Hepatocyte (in vitro differentiated cells): Measurements from ENCODE around the gene SPNS2. TPM values are rescaled to one million over a fixed set of nuclear protein-coding genes. Genes with fewer than 3 reads are reported as not detected.
A peak's percentile ranks its signal among the peaks of the same experiment; 100 is the strongest.

ENCODE experiments used
- DNase-seq: peaks from one replicate; pipeline ENCODE4 v3.0.0-alpha.2; 2016; ENCODE audit warnings: low spot score
- H2AFZ ChIP-seq: fragments of 200-600 bp; sonication (generic); 2 replicates; pipeline ENCODE4 v1.6.0; 2016; ENCODE audit warnings: antibody characterized with exemption, mild to moderate bottlenecking
- H3K27ac ChIP-seq: fragments of 200-600 bp; sonication (generic); 2 replicates; pipeline ENCODE4 v1.5.1; 2016; ENCODE audit warnings: mild to moderate bottlenecking
- H3K27me3 ChIP-seq: fragments of 200-600 bp; sonication (generic); 2 replicates; pipeline ENCODE4 v1.6.1; 2016
- H3K36me3 ChIP-seq: fragments of 200-600 bp; sonication (generic); replicated peaks from 2 replicates; pipeline ENCODE4 v1.5.1; 2016; ENCODE audit warnings: low read depth; ENCODE audit not compliant: insufficient read depth
- H3K4me1 ChIP-seq: fragments of 200-600 bp; sonication (generic); 2 replicates; pipeline ENCODE4 v1.5.1; 2016; ENCODE audit warnings: mild to moderate bottlenecking, moderate library complexity; ENCODE audit not compliant: insufficient read depth
- H3K4me2 ChIP-seq: fragments of 200-600 bp; sonication (generic); 2 replicates; pipeline ENCODE4 v1.6.0; 2016
- H3K4me3 ChIP-seq: fragments of 200-600 bp; sonication (generic); 2 replicates; pipeline ENCODE4 v1.5.1; 2016; ENCODE audit warnings: mild to moderate bottlenecking
- H3K79me2 ChIP-seq: fragments of 200-600 bp; sonication (generic); 2 replicates; pipeline ENCODE4 v1.6.0; 2017; ENCODE audit warnings: mild to moderate bottlenecking
- H3K9me2 ChIP-seq: fragments of 200-600 bp; sonication (generic); replicated peaks from 2 replicates; pipeline ENCODE4 v1.6.0; 2017; ENCODE audit warnings: mild to moderate bottlenecking; ENCODE audit not compliant: insufficient read depth
- H3K9me3 ChIP-seq: fragments of 200-600 bp; sonication (generic); 2 replicates; pipeline ENCODE4 v1.5.1; 2016; ENCODE audit warnings: low read depth, mild to moderate bottlenecking
- H4K20me1 ChIP-seq: fragments of 200-600 bp; sonication (generic); 2 replicates; pipeline ENCODE4 v1.6.0; 2016; ENCODE audit warnings: mild to moderate bottlenecking; ENCODE audit not compliant: insufficient read depth, poor library complexity, severe bottlenecking
- CTCF ChIP-seq: fragments of 200-600 bp; sonication (generic); IDR thresholded peaks from 2 replicates; pipeline ENCODE4 v1.5.1; 2016; ENCODE audit warnings: antibody characterized with exemption, mild to moderate bottlenecking; ENCODE audit not compliant: poor library complexity
- EZH2 ChIP-seq: fragments of 200-600 bp; sonication (generic); IDR thresholded peaks from 2 replicates; pipeline ENCODE4 v1.6.1; 2016; ENCODE audit warnings: antibody characterized with exemption, mild to moderate bottlenecking, borderline replicate concordance
- EZH2phosphoT487 ChIP-seq: fragments of 200-600 bp; sonication (generic); IDR thresholded peaks from one replicate; pipeline ENCODE4 v1.6.1; 2018; ENCODE audit warnings: antibody characterized with exemption, mild to moderate bottlenecking, low read depth, moderate library complexity; ENCODE audit not compliant: unreplicated experiment, severe bottlenecking
- WGBS: methylation state at CpG from one replicate; pipeline ENCODE4 v1.1.6; 2016; ENCODE audit warnings: low lambda C conversion rate; ENCODE audit errors: missing lambda C conversion rate; 5-methylcytosine and 5-hydroxymethylcytosine counted together
- polyA plus RNA-seq: library from polyadenylated mRNA; unstranded; fragments of >200 nt; fragmentation: Nextera tagmentation; extraction: Ambion mirVana; gene quantifications from 2 replicates; pipeline ENCODE4 v1.2.1, GENCODE V29; 2016
- total RNA-seq: library from RNA; depleted of rRNA; stranded (reverse); fragments of >200 nt; gene quantifications from 2 replicates; pipeline ENCODE4 v1.2.3, GENCODE V29; 2014

Gene SPNS2
- total and polyA plus RNA-seq, 2 experiments from 2014 or later = 5.6 to 10.3 TPM

DNA sequence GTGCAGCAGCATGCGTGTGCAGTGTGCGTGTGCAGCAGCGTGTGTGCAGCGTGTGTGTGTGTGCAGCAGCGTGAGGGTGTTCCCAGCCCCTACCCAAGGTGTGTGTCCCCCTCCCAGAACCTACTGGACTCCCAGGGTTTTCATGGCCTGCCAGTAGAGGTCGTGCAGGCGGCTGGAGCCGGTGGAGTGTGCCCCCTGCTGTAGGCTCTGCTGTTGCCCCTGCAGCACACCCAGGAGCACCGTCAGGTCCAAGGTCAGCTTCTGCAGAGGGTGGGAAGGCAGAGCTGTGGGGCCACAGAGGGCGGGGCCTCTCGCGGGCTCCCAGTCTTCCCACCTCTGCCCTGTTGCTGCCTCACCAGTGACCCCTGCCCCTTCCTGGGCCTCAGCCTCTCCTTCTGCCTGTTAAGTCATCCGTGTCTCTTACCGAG, 41.6 kb downstream of the SPNS2 start:
- Histone ChIP-seq H3K36me3 (no peaks in the 10 kb centered on the region), H2AFZ (no peak overlapping the region), H3K27me3 (no peaks in the 10 kb centered on the region), H3K9me2 (no peaks in the 10 kb centered on the region), H4K20me1 (no peaks in the 10 kb centered on the region), H3K4me1 (peaks cover 10% of the 10 kb centered on the region), H3K4me2 (no peak overlapping the region), H3K9me3 (no peaks in the 10 kb centered on the region), H3K27ac (no peak overlapping the region), H3K79me2 (no peaks in the 10 kb centered on the region), H3K4me3 (no peak overlapping the region)
- 81% methylated on average over 14 of the region's 14 CpGs for WGBS
- TF ChIP-seq CTCF = peak; percentile 20
- no peak for TF ChIP-seq EZH2phosphoT487
- no peak for DNase-seq

- Histone ChIP-seq H3K9me2 (no peaks in the 10 kb centered on the region), H3K9me3 (no peaks in the 10 kb centered on the region), H3K4me3 (no peak overlapping the region), H3K27me3 (no peaks in the 10 kb centered on the region), H3K4me2 (no peak overlapping the region), H4K20me1 (no peaks in the 10 kb centered on the region), H3K4me1 (peaks cover 10% of the 10 kb centered on the region), H3K79me2 (no peaks in the 10 kb centered on the region), H2AFZ (no peak overlapping the region), H3K36me3 (no peaks in the 10 kb centered on the region), H3K27ac (no peak overlapping the region)
- TF ChIP-seq CTCF (no peak), EZH2phosphoT487 (no peak), EZH2 (no peak)
- 98% methylated on average over 12 of the region's 15 CpGs for WGBS
- DNase-seq = no peak
Measured at GRCh38 chr17:4540687-4541327, 42.1 kb downstream of the SPNS2 start.

- H3K79me2 ChIP-seq = no peaks in the 10 kb centered on the region
- 94% methylated on average over 29 of the region's 29 CpGs for WGBS
- H3K9me3 ChIP-seq = no peaks in the 10 kb centered on the region
- H3K4me2 ChIP-seq = no peak overlapping the region
- no peak for TF ChIP-seq EZH2
- no peak for TF ChIP-seq EZH2phosphoT487
- TF ChIP-seq CTCF = no peak
- no peak for DNase-seq
- no peak overlapping the region for H2AFZ ChIP-seq
- H3K27ac ChIP-seq = no peak overlapping the region
- no peak overlapping the region for H3K4me3 ChIP-seq
- no peaks in the 10 kb centered on the region for H3K27me3 ChIP-seq
- H4K20me1 ChIP-seq = no peaks in the 10 kb centered on the region
- H3K9me2 ChIP-seq = no peaks in the 10 kb centered on the region
- H3K4me1 ChIP-seq = peaks cover 3% of the 10 kb centered on the region
- no peaks in the 10 kb centered on the region for H3K36me3 ChIP-seq
Measured at GRCh38 chr17:4541328-4542002, 42.8 kb downstream of the SPNS2 start.
